B cell (primary cell): Measurements from ENCODE around the gene AGBL2.

Experiments
- EZH2 ChIP-seq: IDR thresholded peaks from 2 replicates; pipeline ENCODE4 v1.6.1; 2012; ENCODE audit warnings: borderline replicate concordance, low read depth, mild to moderate bottlenecking, moderate library complexity, low read length; ENCODE audit not compliant: insufficient read depth, poor library complexity, severe bottlenecking
- TF ChIP-seq, protein P1 (sequence below): fragments of 200-600 bp; IDR thresholded peaks from one replicate; pipeline ENCODE4 v1.8.0; 2022; ENCODE audit warnings: antibody characterized with exemption, mild to moderate bottlenecking

DNA sequence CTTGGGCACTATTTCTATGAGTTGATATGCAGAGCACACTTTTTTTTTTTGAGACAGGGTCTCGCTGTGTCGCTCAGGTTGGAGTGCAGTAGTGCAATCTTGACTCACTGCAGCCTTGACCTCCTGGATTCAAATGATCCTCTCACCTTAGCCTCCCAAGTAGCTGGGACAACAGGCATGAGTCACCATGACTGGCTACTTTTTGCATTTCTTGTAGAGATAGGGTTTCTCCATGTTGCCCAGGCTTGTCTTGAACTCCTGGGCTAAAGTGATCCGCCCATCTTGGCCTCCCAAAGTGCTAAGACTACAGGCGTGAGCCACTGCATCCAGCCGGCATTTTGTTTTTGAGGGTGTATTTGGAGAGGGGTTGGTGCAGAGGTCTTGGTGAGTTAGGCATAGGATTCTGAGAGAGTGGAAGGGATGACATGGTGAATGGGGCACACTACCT, 42.9 kb downstream of the AGBL2 start:
- TF ChIP-seq, protein P1, sequence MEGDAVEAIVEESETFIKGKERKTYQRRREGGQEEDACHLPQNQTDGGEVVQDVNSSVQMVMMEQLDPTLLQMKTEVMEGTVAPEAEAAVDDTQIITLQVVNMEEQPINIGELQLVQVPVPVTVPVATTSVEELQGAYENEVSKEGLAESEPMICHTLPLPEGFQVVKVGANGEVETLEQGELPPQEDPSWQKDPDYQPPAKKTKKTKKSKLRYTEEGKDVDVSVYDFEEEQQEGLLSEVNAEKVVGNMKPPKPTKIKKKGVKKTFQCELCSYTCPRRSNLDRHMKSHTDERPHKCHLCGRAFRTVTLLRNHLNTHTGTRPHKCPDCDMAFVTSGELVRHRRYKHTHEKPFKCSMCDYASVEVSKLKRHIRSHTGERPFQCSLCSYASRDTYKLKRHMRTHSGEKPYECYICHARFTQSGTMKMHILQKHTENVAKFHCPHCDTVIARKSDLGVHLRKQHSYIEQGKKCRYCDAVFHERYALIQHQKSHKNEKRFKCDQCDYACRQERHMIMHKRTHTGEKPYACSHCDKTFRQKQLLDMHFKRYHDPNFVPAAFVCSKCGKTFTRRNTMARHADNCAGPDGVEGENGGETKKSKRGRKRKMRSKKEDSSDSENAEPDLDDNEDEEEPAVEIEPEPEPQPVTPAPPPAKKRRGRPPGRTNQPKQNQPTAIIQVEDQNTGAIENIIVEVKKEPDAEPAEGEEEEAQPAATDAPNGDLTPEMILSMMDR, result no peak
- no peak for TF ChIP-seq EZH2
